HEK293 (cell line): Measurements from ENCODE around the gene CPNE4.

Experiments
- CTCF ChIA-PET: fragments of 350-600 bp; formaldehyde crosslinking; extraction: SDS; loops from one replicate; lab custom pipeline; 2021; ENCODE audit warnings: antibody characterized with exemption; lab: Yijun Ruan, JAX
- POLR2A ChIA-PET: fragments of 300-600 bp; formaldehyde crosslinking; extraction: SDS; loops from one replicate; lab custom pipeline; 2020; ENCODE audit warnings: antibody characterized with exemption, inconsistent platforms; lab: Yijun Ruan, JAX
- H3K27ac ChIP-seq: fragments of 200-500 bp; sonication (Bioruptor generic); 2 replicates; pipeline ENCODE4 v1.5.1; 2014; ENCODE audit warnings: low read depth, low read length, control low read depth, inconsistent platforms; ENCODE audit errors: extremely low read depth
- H3K36me3 ChIP-seq, 2 experiments: fragments of 200-500 bp in 1 of 2; sonication (Bioruptor generic) in 1 of 2; 1 replicate in 1 of 2; 2 replicates in 1 of 2; pipeline ENCODE4 v1.5.1; 2014 to 2017; ENCODE audit warnings: inconsistent platforms in 2 of 2, low read length in 2 of 2; ENCODE audit not compliant: control insufficient read depth in 2 of 2, insufficient read depth in 1 of 2
- H3K4me1 ChIP-seq: fragments of 200-500 bp; sonication (Bioruptor generic); 2 replicates; pipeline ENCODE4 v1.5.1; 2014; ENCODE audit warnings: mild to moderate bottlenecking, low read length, inconsistent platforms; ENCODE audit not compliant: control insufficient read depth, insufficient read depth
- H3K4me3 ChIP-seq: 2 replicates; pipeline ENCODE4 v1.5.1; 2011; ENCODE audit warnings: low read depth, mild to moderate bottlenecking, control low read depth, low read length, moderate library complexity
- H3K9me3 ChIP-seq: fragments of 200-500 bp; sonication (Bioruptor generic); 2 replicates; pipeline ENCODE4 v1.5.1; 2014; ENCODE audit warnings: low read depth, low read length, inconsistent platforms; ENCODE audit not compliant: control insufficient read depth, insufficient read depth
- HOXA7 ChIP-seq: sonication (generic); formaldehyde crosslinking; IDR thresholded peaks from 2 replicates; pipeline ENCODE4 v1.8.1; 2022; ENCODE audit warnings: missing genetic modification reagents, borderline replicate concordance
- KLF17 ChIP-seq: fragments of 450-650 bp; formaldehyde crosslinking; IDR thresholded peaks from 2 replicates; pipeline ENCODE4 v1.5.1; 2016; ENCODE audit warnings: missing biosample characterization, missing genetic modification characterization
- OSR2 ChIP-seq: fragments of 450-650 bp; formaldehyde crosslinking; IDR thresholded peaks from 2 replicates; pipeline ENCODE4 v1.5.1; 2016; ENCODE audit warnings: missing biosample characterization, missing genetic modification characterization
- PRDM1 ChIP-seq: fragments of 450-650 bp; formaldehyde crosslinking; IDR thresholded peaks from 2 replicates; pipeline ENCODE4; 2016; ENCODE audit warnings: missing biosample characterization, missing genetic modification characterization
- REPIN1 ChIP-seq: fragments of 450-650 bp; formaldehyde crosslinking; IDR thresholded peaks from 2 replicates; pipeline ENCODE4 v1.5.1; 2017; ENCODE audit warnings: missing biosample characterization, missing genetic modification characterization, low read depth
- SCRT2 ChIP-seq: fragments of 450-650 bp; formaldehyde crosslinking; IDR thresholded peaks from 2 replicates; pipeline ENCODE4 v1.5.1; 2016; ENCODE audit warnings: missing biosample characterization, missing genetic modification characterization
- SP3 ChIP-seq: fragments of 450-650 bp; formaldehyde crosslinking; IDR thresholded peaks from 2 replicates; pipeline ENCODE4 v1.5.1; 2016; ENCODE audit warnings: missing biosample characterization, missing genetic modification characterization
- YY1 ChIP-seq: fragments of 450-650 bp; formaldehyde crosslinking; IDR thresholded peaks from 2 replicates; pipeline ENCODE4 v1.5.1; 2018; ENCODE audit warnings: missing biosample characterization, missing genetic modification characterization
- ZBTB11 ChIP-seq: fragments of 450-650 bp; formaldehyde crosslinking; conservative IDR thresholded peaks from 2 replicates; pipeline ENCODE4 v1.5.1; 2016; ENCODE audit warnings: low read depth, missing biosample characterization, missing genetic modification characterization
- ZNF114 ChIP-seq: fragments of 450-650 bp; formaldehyde crosslinking; IDR thresholded peaks from 2 replicates; pipeline ENCODE4 v1.5.0; 2017; ENCODE audit warnings: missing biosample characterization, missing genetic modification characterization
- ZNF292 ChIP-seq: fragments of 450-650 bp; formaldehyde crosslinking; IDR thresholded peaks from 2 replicates; pipeline ENCODE4 v1.5.1; 2016; ENCODE audit warnings: low read depth, missing biosample characterization, missing genetic modification characterization, borderline replicate concordance
- ZNF311 ChIP-seq: fragments of 450-650 bp; formaldehyde crosslinking; IDR thresholded peaks from 2 replicates; pipeline ENCODE4 v1.5.1; 2017; ENCODE audit warnings: missing biosample characterization, missing genetic modification characterization, borderline replicate concordance
- ZNF521 ChIP-seq: fragments of 450-650 bp; formaldehyde crosslinking; IDR thresholded peaks from 2 replicates; pipeline ENCODE4 v1.5.1; 2017; ENCODE audit warnings: missing biosample characterization, mild to moderate bottlenecking, missing genetic modification characterization
- ZNF596 ChIP-seq: fragments of 450-650 bp; IDR thresholded peaks from 2 replicates; pipeline ENCODE4 v1.5.0; 2018; ENCODE audit warnings: missing biosample characterization, mild to moderate bottlenecking, missing genetic modification characterization, moderate library complexity
- ZNF670 ChIP-seq: fragments of 450-650 bp; formaldehyde crosslinking; IDR thresholded peaks from 2 replicates; pipeline ENCODE4 v1.5.1; 2016; ENCODE audit warnings: missing biosample characterization, missing genetic modification characterization, low read depth
- ZXDB ChIP-seq: fragments of 450-650 bp; formaldehyde crosslinking; IDR thresholded peaks from 2 replicates; pipeline ENCODE4 v1.5.1; 2016; ENCODE audit warnings: missing biosample characterization, missing genetic modification characterization
- TF ChIP-seq, protein P1 (sequence below): fragments of 450-650 bp; formaldehyde crosslinking; IDR thresholded peaks from 2 replicates; pipeline ENCODE4 v1.5.1; 2017; ENCODE audit warnings: missing biosample characterization, missing genetic modification characterization
- TF ChIP-seq, protein P2 (sequence below): fragments of 450-650 bp; formaldehyde crosslinking; IDR thresholded peaks from 2 replicates; pipeline ENCODE4 v1.5.1; 2017; ENCODE audit warnings: missing biosample characterization, missing genetic modification characterization
- TF ChIP-seq, protein P3 (sequence below): fragments of 450-650 bp; formaldehyde crosslinking; conservative IDR thresholded peaks from 2 replicates; pipeline ENCODE4 v1.5.1; 2016; ENCODE audit warnings: low read depth, missing biosample characterization, missing genetic modification characterization

Gene CPNE4

DNA sequence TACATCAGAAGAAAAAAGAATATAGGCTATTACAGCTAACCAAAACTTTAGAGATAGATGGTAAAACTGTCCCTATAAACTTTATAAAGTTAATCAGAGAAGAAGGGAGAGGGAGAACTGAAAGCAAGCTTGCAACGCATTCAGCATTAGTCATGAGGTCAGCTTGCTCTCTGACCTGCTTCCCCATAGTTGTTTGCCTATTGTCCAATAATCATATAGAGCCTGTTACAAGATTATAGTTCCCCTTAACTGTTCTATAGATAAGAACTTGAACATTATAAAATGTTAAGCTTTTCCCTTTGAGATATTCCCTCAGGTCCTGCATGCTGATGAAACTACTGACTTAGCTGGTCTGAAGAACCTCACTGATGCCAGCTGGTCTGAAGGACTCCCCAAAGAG lies 74.5 kb downstream of the CPNE4 start:
- ChIA-PET POLR2A (no interaction called here), CTCF (no interaction called here)
- no peaks in the 10 kb centered on the region for H3K36me3 ChIP-seq

GRCh38 chr3:131957980-131958379 lies 76.8 kb downstream of the CPNE4 start:
- H3K36me3 ChIP-seq: no peaks in the 10 kb centered on the region
- no peaks in the 10 kb centered on the region for H3K4me1 ChIP-seq
- POLR2A ChIA-PET: interaction anchor here (0.8 kb wide), 1 partner anchor 9 kb away, joined by 3 read pairs; no protein-coding TSS in a partner anchor
- no peaks in the 10 kb centered on the region for H3K9me3 ChIP-seq
- no peak overlapping the region for H3K27ac ChIP-seq
- no peak overlapping the region for H3K4me3 ChIP-seq
- CTCF ChIA-PET: interaction anchor here (0.6 kb wide), 1 partner anchor 391 kb away, joined by 3 read pairs; no protein-coding TSS in a partner anchor
- TF ChIP-seq SP3 (tag by site-specific recombination): no peak
- no peak for TF ChIP-seq ZNF670 (tag by site-specific recombination)
- TF ChIP-seq ZNF311 (tag by site-specific recombination): no peak
- TF ChIP-seq OSR2 (tag by site-specific recombination): no peak
- no peak for TF ChIP-seq ZNF596
- TF ChIP-seq, protein P1, sequence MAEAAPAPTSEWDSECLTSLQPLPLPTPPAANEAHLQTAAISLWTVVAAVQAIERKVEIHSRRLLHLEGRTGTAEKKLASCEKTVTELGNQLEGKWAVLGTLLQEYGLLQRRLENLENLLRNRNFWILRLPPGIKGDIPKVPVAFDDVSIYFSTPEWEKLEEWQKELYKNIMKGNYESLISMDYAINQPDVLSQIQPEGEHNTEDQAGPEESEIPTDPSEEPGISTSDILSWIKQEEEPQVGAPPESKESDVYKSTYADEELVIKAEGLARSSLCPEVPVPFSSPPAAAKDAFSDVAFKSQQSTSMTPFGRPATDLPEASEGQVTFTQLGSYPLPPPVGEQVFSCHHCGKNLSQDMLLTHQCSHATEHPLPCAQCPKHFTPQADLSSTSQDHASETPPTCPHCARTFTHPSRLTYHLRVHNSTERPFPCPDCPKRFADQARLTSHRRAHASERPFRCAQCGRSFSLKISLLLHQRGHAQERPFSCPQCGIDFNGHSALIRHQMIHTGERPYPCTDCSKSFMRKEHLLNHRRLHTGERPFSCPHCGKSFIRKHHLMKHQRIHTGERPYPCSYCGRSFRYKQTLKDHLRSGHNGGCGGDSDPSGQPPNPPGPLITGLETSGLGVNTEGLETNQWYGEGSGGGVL: no peak
- TF ChIP-seq, protein P2, sequence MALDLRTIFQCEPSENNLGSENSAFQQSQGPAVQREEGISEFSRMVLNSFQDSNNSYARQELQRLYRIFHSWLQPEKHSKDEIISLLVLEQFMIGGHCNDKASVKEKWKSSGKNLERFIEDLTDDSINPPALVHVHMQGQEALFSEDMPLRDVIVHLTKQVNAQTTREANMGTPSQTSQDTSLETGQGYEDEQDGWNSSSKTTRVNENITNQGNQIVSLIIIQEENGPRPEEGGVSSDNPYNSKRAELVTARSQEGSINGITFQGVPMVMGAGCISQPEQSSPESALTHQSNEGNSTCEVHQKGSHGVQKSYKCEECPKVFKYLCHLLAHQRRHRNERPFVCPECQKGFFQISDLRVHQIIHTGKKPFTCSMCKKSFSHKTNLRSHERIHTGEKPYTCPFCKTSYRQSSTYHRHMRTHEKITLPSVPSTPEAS (tag by site-specific recombination): no peak
- TF ChIP-seq ZNF114 (tag by site-specific recombination): no peak
- TF ChIP-seq SCRT2: no peak
- no peak for TF ChIP-seq HOXA7 (CRISPR knock-in tag)

More for the DNA sequence above, 74.5 kb downstream of the CPNE4 start:
- no peaks in the 10 kb centered on the region for H3K9me3 ChIP-seq
- TF ChIP-seq ZBTB11 (tag by site-specific recombination): no peak
- no peak for TF ChIP-seq ZNF521 (tag by site-specific recombination)
- no peak for TF ChIP-seq YY1 (tag by site-specific recombination)
- TF ChIP-seq PRDM1 (tag by site-specific recombination): no peak
- TF ChIP-seq ZNF292 (tag by site-specific recombination): no peak
- TF ChIP-seq KLF17 (tag by site-specific recombination): no peak
- TF ChIP-seq, protein P3, sequence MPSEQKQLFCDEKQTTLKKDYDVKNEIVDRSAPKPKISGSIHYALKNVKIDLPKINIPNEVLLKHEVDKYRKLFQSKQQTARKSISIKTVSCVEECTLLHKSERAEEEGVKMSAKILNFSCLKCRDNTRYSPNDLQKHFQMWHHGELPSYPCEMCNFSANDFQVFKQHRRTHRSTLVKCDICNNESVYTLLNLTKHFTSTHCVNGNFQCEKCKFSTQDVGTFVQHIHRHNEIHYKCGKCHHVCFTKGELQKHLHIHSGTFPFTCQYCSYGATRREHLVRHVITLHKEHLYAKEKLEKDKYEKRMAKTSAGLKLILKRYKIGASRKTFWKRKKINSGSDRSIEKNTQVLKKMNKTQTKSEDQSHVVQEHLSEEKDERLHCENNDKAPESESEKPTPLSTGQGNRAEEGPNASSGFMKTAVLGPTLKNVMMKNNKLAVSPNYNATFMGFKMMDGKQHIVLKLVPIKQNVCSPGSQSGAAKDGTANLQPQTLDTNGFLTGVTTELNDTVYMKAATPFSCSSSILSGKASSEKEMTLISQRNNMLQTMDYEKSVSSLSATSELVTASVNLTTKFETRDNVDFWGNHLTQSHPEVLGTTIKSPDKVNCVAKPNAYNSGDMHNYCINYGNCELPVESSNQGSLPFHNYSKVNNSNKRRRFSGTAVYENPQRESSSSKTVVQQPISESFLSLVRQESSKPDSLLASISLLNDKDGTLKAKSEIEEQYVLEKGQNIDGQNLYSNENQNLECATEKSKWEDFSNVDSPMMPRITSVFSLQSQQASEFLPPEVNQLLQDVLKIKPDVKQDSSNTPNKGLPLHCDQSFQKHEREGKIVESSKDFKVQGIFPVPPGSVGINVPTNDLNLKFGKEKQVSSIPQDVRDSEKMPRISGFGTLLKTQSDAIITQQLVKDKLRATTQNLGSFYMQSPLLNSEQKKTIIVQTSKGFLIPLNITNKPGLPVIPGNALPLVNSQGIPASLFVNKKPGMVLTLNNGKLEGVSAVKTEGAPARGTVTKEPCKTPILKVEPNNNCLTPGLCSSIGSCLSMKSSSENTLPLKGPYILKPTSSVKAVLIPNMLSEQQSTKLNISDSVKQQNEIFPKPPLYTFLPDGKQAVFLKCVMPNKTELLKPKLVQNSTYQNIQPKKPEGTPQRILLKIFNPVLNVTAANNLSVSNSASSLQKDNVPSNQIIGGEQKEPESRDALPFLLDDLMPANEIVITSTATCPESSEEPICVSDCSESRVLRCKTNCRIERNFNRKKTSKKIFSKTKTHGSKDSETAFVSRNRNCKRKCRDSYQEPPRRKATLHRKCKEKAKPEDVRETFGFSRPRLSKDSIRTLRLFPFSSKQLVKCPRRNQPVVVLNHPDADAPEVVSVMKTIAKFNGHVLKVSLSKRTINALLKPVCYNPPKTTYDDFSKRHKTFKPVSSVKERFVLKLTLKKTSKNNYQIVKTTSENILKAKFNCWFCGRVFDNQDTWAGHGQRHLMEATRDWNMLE (tag by site-specific recombination): no peak
- no peak for TF ChIP-seq ZXDB (tag by site-specific recombination)
- TF ChIP-seq REPIN1: no peak
- no peak for TF ChIP-seq ZNF670 (tag by site-specific recombination)
- H3K4me1 ChIP-seq: no peaks in the 10 kb centered on the region
- H3K4me3 ChIP-seq: no peak overlapping the region
- no peak overlapping the region for H3K27ac ChIP-seq
